Cerebellar nuclear complex (tissue), 1 donor: ENCODE data around the gene PTPN11.

ENCODE experiments used
- DNase-seq, 2 experiments: peaks; one replicate each; lab custom pipeline; 2025; lab: John Stamatoyannopoulos, UW

Gene PTPN11

DNA sequence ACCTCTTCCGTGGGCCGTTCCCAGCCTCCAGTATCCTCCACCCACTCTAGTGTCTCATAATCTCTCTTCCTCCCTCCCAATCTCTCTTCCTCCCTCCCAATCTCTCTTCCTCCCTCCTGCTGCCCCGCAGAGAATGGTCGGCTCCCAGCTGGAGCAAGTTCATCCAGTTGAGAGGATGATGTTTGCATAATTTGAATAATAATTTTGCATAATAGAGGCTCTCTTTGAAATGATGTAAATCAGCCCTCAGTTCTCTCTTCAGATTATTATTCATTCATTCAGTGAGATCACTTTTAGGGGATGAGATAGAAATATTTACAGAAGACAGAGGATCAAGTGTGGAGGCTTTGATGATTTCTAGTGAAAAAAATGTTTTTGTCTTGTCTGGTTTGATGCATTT, 125.0 kb downstream of the PTPN11 start:
- no peak for DNase-seq

DNA sequence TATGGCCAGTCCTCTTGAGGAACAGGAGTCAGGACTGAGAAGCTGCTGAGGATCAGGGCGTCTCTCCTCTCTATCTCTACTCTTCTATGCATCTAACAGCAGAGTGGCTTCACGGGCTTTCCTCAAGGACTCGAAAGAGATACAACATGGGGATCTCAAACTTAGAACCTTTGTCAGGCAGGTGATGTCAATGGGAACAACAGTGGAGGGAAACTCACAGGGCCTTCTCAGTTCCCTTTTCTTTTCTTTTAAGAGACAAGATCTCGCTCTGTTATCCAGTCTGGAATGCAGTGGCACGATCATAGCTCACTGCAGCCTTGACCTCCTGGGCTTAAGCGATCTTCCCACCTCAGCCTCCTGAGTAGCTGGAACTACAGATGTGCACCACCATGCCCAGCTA, 127.6 kb downstream of the PTPN11 start:
- DNase-seq: no peak

GRCh38 chr12:112546996-112547395, 128.2 kb downstream of the PTPN11 start:
- no peak for DNase-seq

GRCh38 chr12:112549031-112549430, 130.3 kb downstream of the PTPN11 start:
- DNase-seq: no peak

DNA sequence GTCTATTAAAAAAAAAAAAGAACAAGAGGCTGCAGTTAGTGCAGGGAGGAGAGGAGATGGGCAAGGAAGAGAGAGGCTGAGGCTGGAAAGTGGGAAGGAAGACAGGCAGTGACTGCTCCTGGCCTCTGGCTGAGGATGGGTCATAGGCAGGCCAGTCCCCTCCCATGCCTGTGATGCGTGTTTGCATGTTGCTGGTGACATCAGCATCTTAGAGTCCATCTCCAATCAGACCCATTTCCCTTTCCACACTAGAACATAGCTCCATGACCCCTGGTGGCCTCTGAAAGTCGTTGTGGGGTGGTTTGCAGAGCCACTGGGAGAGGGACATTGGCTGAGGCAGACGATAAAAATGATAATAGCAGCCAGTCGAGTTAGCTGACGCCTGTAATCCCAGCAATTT, 132.9 kb downstream of the PTPN11 start:
- DNase-seq: no peak

DNA sequence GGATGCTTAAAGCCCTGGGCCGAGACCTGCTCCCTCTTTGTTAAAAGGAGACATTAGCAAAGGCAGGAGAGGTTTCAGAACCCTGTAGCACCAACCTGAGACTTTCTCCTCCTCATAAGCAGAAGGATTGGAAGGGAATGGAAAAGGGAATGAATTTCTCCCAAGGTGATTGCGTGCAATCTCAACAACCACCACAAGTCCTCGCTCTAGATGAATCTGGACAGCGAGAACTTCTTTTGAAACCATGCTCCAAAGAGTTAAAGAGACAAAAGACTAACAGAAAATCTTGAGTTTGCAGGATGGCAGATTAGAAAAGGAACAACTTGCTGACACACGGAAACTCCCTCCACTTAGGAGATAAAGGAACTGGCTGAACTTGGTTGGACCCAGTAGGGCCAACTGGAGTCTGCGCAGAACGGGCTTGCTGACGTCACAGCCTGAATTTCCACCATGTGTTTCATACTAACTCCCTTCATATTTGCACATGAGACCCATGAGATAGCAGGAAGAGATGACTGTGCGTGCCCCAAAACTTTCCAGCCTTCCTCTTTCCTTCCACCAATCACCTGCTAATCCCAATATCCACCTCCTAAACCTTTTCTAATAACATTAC, 137.0 kb downstream of the PTPN11 start:
- no peak for DNase-seq

DNA sequence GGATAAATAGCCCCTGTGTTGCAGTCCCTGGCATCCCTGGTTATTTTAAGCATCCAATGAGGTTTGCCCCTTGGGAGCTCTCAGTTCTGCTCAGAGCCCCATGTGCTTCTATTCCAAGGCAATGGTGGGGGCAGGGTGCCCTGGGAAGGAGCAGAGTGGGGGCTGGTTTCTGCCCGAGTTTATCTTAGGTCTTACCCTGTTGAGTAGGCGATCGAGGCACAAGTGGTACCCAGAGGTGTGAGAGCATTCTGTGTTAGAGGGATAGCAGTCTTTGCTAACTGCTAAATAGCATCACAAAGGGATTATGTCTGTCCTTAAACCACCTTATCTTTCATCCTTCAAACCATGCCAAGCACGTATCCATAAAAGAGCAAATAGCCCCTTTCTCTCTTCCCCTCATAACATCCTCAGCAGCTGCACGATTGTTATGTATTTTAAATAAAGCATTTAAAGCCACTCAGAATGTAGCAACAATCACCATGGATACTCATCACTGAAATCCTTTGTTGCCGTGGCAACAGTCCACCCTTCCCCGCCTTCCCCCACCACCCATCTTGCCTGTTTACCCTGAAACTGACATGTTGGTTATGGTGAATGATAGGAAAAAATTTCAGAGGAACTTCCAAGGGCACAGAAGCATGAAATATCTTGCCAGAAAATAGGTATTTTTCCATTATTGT, 139.3 kb downstream of the PTPN11 start:
- no peak for DNase-seq
